Keratinocyte (primary cell): Measurements from ENCODE around the gene WDR46.

Source experiments
- EZH2 ChIP-seq: IDR thresholded peaks from one replicate; pipeline ENCODE4 v1.6.1; 2012; ENCODE audit warnings: inconsistent platforms, mild to moderate bottlenecking, low read length, moderate library complexity
- TF ChIP-seq, protein P1 (sequence below), 3 experiments: IDR thresholded peaks in 1 of 3; conservative IDR thresholded peaks in 1 of 3; optimal IDR thresholded peaks in 1 of 3; 2 replicates in 2 of 3; 3 replicates in 1 of 3; pipeline versions ENCODE3 to v1.5.1; 2011; ENCODE audit warnings: low read length in 3 of 3, mild to moderate bottlenecking in 3 of 3, moderate library complexity in 2 of 3, control low read depth in 1 of 3, inconsistent platforms in 1 of 3; ENCODE audit not compliant: insufficient read depth in 2 of 3; ENCODE audit errors: extremely low read depth in 1 of 3

DNA sequence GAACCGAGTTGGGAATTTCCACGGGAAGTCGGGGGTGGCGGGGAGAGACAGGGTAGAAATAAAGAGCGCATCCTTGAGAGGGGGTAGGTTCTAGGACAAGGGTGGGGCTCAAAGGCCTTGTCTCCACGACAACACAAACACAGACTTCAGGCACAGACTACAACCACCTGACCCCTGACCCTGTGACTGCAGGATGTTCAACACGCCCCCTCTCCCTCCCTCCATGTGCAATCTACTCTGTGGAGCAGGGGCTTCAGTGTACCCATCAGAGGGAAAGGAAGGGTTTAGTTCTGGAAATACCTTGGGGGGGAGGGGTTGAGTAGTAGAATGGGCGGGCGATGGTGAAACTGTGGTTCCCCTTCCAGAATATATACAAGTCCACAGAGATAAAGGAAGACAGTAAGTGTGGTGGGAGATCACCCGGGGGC is 25.5 kb upstream of the WDR46 start:
- TF ChIP-seq, protein P1, sequence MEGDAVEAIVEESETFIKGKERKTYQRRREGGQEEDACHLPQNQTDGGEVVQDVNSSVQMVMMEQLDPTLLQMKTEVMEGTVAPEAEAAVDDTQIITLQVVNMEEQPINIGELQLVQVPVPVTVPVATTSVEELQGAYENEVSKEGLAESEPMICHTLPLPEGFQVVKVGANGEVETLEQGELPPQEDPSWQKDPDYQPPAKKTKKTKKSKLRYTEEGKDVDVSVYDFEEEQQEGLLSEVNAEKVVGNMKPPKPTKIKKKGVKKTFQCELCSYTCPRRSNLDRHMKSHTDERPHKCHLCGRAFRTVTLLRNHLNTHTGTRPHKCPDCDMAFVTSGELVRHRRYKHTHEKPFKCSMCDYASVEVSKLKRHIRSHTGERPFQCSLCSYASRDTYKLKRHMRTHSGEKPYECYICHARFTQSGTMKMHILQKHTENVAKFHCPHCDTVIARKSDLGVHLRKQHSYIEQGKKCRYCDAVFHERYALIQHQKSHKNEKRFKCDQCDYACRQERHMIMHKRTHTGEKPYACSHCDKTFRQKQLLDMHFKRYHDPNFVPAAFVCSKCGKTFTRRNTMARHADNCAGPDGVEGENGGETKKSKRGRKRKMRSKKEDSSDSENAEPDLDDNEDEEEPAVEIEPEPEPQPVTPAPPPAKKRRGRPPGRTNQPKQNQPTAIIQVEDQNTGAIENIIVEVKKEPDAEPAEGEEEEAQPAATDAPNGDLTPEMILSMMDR (optimal IDR thresholded peaks at IDR 0.05 in 1 of 3, IDR thresholded peaks at IDR 0.05 in 1 of 3, conservative IDR thresholded peaks at IDR 0.05 in 1 of 3; ENCODE audit: extremely low read depth in 1 of 3, insufficient read depth in 2 of 3, low read length in 3 of 3) = no peak
- TF ChIP-seq EZH2 = no peak
